Osteocyte (in vitro differentiated cells): ENCODE results near the gene NOS3. TPM values are rescaled to one million over a fixed set of nuclear protein-coding genes. Genes with fewer than 3 reads are reported as not detected.
"Not testable (repeated sequence)": the region's sequence is repeated elsewhere in the genome, so short reads cannot be mapped to it uniquely, and the experiment has no call there.

Experiments
- DNase-seq: peaks from one replicate; pipeline ENCODE4 v3.0.0; 2021; ENCODE audit warnings: mixed read lengths; ENCODE audit not compliant: unreplicated experiment; ENCODE audit errors: extremely low spot score
- H3K27ac Mint-ChIP-seq: one replicate; pipeline ENCODE4 v1.8.0; 2021; ENCODE audit warnings: mild to moderate bottlenecking, mixed read lengths; ENCODE audit not compliant: unreplicated experiment
- H3K27me3 Mint-ChIP-seq: one replicate; pipeline ENCODE4 v1.8.0; 2021; ENCODE audit warnings: mixed read lengths; ENCODE audit not compliant: unreplicated experiment
- H3K36me3 Mint-ChIP-seq: one replicate; pipeline ENCODE4 v1.8.0; 2021; ENCODE audit warnings: mixed read lengths; ENCODE audit not compliant: unreplicated experiment
- H3K4me1 Mint-ChIP-seq: one replicate; pipeline ENCODE4 v1.8.0; 2021; ENCODE audit warnings: mixed read lengths; ENCODE audit not compliant: unreplicated experiment
- H3K4me3 Mint-ChIP-seq: one replicate; pipeline ENCODE4 v1.8.0; 2021; ENCODE audit warnings: mild to moderate bottlenecking, moderate library complexity, mixed read lengths; ENCODE audit not compliant: unreplicated experiment
- H3K9me3 Mint-ChIP-seq: one replicate; pipeline ENCODE4 v1.8.0; 2021; ENCODE audit warnings: mixed read lengths; ENCODE audit not compliant: unreplicated experiment
- CTCF ChIP-seq: fragments of 200-600 bp; sonication (generic); IDR thresholded peaks from 2 replicates; pipeline ENCODE4 v1.5.0; 2021; ENCODE audit warnings: antibody characterized with exemption, mild to moderate bottlenecking, moderate library complexity
- total RNA-seq: library from RNA; stranded (reverse); gene quantifications from 2 replicates; pipeline ENCODE4 v1.2.1, GENCODE V29; 2021

NOS3 gene
- total RNA-seq, 1 donor from 2014 or later = 0.73 TPM

GRCh38 chr7:151010037-151010306 lies 19.2 kb downstream of the NOS3 start:
- Mint-ChIP-seq H3K4me1 (peaks cover 24% of the 10 kb centered on the region), H3K4me3 (no peak overlapping the region), H3K9me3 (no peaks in the 10 kb centered on the region), H3K27me3 (peaks cover 8% of the 10 kb centered on the region), H3K36me3 (no peaks in the 10 kb centered on the region), H3K27ac (no peak overlapping the region)
- DNase-seq = no peak
- TF ChIP-seq CTCF = no peak

- no peaks in the 10 kb centered on the region for H3K9me3 Mint-ChIP-seq
- H3K27me3 Mint-ChIP-seq = peaks cover 4% of the 10 kb centered on the region
- H3K4me1 Mint-ChIP-seq = peaks cover 24% of the 10 kb centered on the region
- TF ChIP-seq CTCF = no peak
- DNase-seq = no peak
- H3K27ac Mint-ChIP-seq = no peak overlapping the region
- no peaks in the 10 kb centered on the region for H3K36me3 Mint-ChIP-seq
- H3K4me3 Mint-ChIP-seq = no peak overlapping the region
Observed at GRCh38 chr7:151010307-151011096, 19.7 kb downstream of the NOS3 start.

GRCh38 chr7:151011097-151011409 lies 20.2 kb downstream of the NOS3 start:
- Mint-ChIP-seq H3K9me3 (no peaks in the 10 kb centered on the region), H3K27ac (no peak overlapping the region), H3K4me3 (no peak overlapping the region), H3K4me1 (peaks cover 24% of the 10 kb centered on the region), H3K27me3 (no peaks in the 10 kb centered on the region), H3K36me3 (no peaks in the 10 kb centered on the region)
- DNase-seq = no peak
- no peak for TF ChIP-seq CTCF

GRCh38 chr7:151011616-151012015 lies 20.8 kb downstream of the NOS3 start:
- H3K27me3 Mint-ChIP-seq, H3K9me3 Mint-ChIP-seq, H3K4me3 Mint-ChIP-seq, H3K36me3 Mint-ChIP-seq, DNase-seq, H3K27ac Mint-ChIP-seq: not testable (repeated sequence)
- peaks cover 24% of the 10 kb centered on the region for H3K4me1 Mint-ChIP-seq

GRCh38 chr7:151012031-151012692 lies 21.3 kb downstream of the NOS3 start:
- Mint-ChIP-seq H3K9me3 (no peaks in the 10 kb centered on the region), H3K36me3 (no peaks in the 10 kb centered on the region), H3K4me1 (peaks cover 23% of the 10 kb centered on the region), H3K27me3 (peaks cover 3% of the 10 kb centered on the region), H3K4me3 (no peak overlapping the region), H3K27ac (no peak overlapping the region)
- DNase-seq = no peak
- TF ChIP-seq CTCF = no peak
